ENCODE results near the gene PCNT.

Gene PCNT

DNA sequence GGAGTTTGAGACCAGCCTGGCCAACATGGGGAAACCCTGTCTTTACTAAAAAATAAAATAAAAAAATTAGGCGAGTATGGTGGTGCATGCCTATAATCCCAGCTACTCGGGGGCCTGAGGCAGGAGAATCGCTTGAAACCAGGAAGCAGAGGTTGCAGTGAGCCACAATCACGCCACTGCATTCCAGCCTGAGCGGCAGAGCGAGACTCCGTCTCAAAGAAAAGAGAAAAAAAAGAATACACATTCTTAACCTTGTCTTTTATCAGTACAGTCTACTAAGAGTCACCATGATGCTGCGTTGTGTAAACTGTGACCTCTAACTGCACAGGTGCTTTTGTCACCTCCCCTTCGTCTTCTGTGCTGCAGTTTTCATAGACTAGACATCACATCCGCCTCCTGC, 37.2 kb downstream of the PCNT start:
- no peak overlapping the region for H3K4me3 ChIP-seq (ENCODE audit: insufficient read depth, low read length, poor library complexity, severe bottlenecking)
- peaks cover 4% of the 10 kb centered on the region for H3K36me3 ChIP-seq (ENCODE audit: low read length)
- TF ChIP-seq, protein P1, sequence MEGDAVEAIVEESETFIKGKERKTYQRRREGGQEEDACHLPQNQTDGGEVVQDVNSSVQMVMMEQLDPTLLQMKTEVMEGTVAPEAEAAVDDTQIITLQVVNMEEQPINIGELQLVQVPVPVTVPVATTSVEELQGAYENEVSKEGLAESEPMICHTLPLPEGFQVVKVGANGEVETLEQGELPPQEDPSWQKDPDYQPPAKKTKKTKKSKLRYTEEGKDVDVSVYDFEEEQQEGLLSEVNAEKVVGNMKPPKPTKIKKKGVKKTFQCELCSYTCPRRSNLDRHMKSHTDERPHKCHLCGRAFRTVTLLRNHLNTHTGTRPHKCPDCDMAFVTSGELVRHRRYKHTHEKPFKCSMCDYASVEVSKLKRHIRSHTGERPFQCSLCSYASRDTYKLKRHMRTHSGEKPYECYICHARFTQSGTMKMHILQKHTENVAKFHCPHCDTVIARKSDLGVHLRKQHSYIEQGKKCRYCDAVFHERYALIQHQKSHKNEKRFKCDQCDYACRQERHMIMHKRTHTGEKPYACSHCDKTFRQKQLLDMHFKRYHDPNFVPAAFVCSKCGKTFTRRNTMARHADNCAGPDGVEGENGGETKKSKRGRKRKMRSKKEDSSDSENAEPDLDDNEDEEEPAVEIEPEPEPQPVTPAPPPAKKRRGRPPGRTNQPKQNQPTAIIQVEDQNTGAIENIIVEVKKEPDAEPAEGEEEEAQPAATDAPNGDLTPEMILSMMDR (IDR thresholded peaks at IDR 0.05; ENCODE audit: insufficient read depth, low read length, poor library complexity, severe bottlenecking), result no peak
- TF ChIP-seq EZH2phosphoT487 (conservative IDR thresholded peaks at IDR 0.05; ENCODE audit: low read length), result no peak
- H2AFZ ChIP-seq (ENCODE audit: low read depth, low read length, severe bottlenecking), result no peak overlapping the region
- no peaks in the 10 kb centered on the region for H3F3A ChIP-seq (ENCODE audit: insufficient read depth)
- H3K9ac ChIP-seq (ENCODE audit: low read length), result no peak overlapping the region
- no peak overlapping the region for H3K27ac ChIP-seq (ENCODE audit: low read depth, low read length)
- no peaks in the 10 kb centered on the region for H3K27me3 ChIP-seq (ENCODE audit: low read length)
- no peak overlapping the region for H3K4me2 ChIP-seq (ENCODE audit: low read depth, low read length, poor library complexity, severe bottlenecking)
- H3K9me2 ChIP-seq (replicated peaks; ENCODE audit: insufficient read depth, low read length), result no peaks in the 10 kb centered on the region
- H3K79me2 ChIP-seq (ENCODE audit: insufficient read depth, low read length), result 0 out of 2 replicates have a peak, but pooled peaks cover 3% of the 10 kb centered on the region
- H3K9me3 ChIP-seq (ENCODE audit: insufficient read depth, low read length), result no peaks in the 10 kb centered on the region
- no peaks in the 10 kb centered on the region for H4K20me1 ChIP-seq (ENCODE audit: low read depth, low read length)

- Histone ChIP-seq H3K9me3 (ENCODE audit: insufficient read depth, low read length) (no peaks in the 10 kb centered on the region), H3K9me2 (replicated peaks; ENCODE audit: insufficient read depth, low read length) (no peaks in the 10 kb centered on the region), H3K4me3 (ENCODE audit: insufficient read depth, low read length, poor library complexity, severe bottlenecking) (no peak overlapping the region), H3K79me2 (ENCODE audit: insufficient read depth, low read length) (0 out of 2 replicates have a peak, but pooled peaks cover 3% of the 10 kb centered on the region), H4K20me1 (ENCODE audit: low read depth, low read length) (no peaks in the 10 kb centered on the region), H3K27ac (ENCODE audit: low read depth, low read length) (no peak overlapping the region), H3K36me3 (ENCODE audit: low read length) (peaks cover 4% of the 10 kb centered on the region), H3K4me2 (ENCODE audit: low read depth, low read length, poor library complexity, severe bottlenecking) (no peak overlapping the region), H3K27me3 (ENCODE audit: low read length) (no peaks in the 10 kb centered on the region), H3F3A (ENCODE audit: insufficient read depth) (no peaks in the 10 kb centered on the region), H2AFZ (ENCODE audit: low read depth, low read length, severe bottlenecking) (no peak overlapping the region), H3K9ac (ENCODE audit: low read length) (no peak overlapping the region)
- TF ChIP-seq, protein P1 (IDR thresholded peaks at IDR 0.05; ENCODE audit: insufficient read depth, low read length, poor library complexity, severe bottlenecking), result no peak
- no peak for TF ChIP-seq EZH2phosphoT487 (conservative IDR thresholded peaks at IDR 0.05; ENCODE audit: low read length)
These were observed 38.0 kb downstream of the PCNT start for GRCh38 chr21:46361935-46362334.

- Histone ChIP-seq H3K9me3 (ENCODE audit: insufficient read depth, low read length) (no peaks in the 10 kb centered on the region), H3K9ac (ENCODE audit: low read length) (no peak overlapping the region), H3K79me2 (ENCODE audit: insufficient read depth, low read length) (0 out of 2 replicates have a peak, but pooled peaks cover 3% of the 10 kb centered on the region), H3K36me3 (ENCODE audit: low read length) (peaks cover 4% of the 10 kb centered on the region), H3K27ac (ENCODE audit: low read depth, low read length) (no peak overlapping the region), H3K27me3 (ENCODE audit: low read length) (no peaks in the 10 kb centered on the region), H3K4me3 (ENCODE audit: insufficient read depth, low read length, poor library complexity, severe bottlenecking) (no peak overlapping the region), H3F3A (ENCODE audit: insufficient read depth) (no peaks in the 10 kb centered on the region), H4K20me1 (ENCODE audit: low read depth, low read length) (no peaks in the 10 kb centered on the region), H2AFZ (ENCODE audit: low read depth, low read length, severe bottlenecking) (no peak overlapping the region), H3K9me2 (replicated peaks; ENCODE audit: insufficient read depth, low read length) (no peaks in the 10 kb centered on the region), H3K4me2 (ENCODE audit: low read depth, low read length, poor library complexity, severe bottlenecking) (no peak overlapping the region)
- TF ChIP-seq, protein P1 (IDR thresholded peaks at IDR 0.05; ENCODE audit: insufficient read depth, low read length, poor library complexity, severe bottlenecking), result no peak
- no peak for TF ChIP-seq EZH2phosphoT487 (conservative IDR thresholded peaks at IDR 0.05; ENCODE audit: low read length)
These were observed 39.0 kb downstream of the PCNT start for GRCh38 chr21:46362946-46363345.

All from SU-DHL-6 (cell line).